ENCODE results near the gene DCUN1D2.

DCUN1D2 gene

GRCh38 chr13:113486698-113487097 lies 3.8 kb downstream of the DCUN1D2 start:
- no peak overlapping the region for H3K27ac ChIP-seq
- peaks cover 46% of the 10 kb centered on the region; the same call in 1 of the 2 replicates for H3K79me2 ChIP-seq (ENCODE audit: insufficient read depth, low read depth)
- H4K20me1 ChIP-seq (ENCODE audit: insufficient read depth) = no peaks in the 10 kb centered on the region
- H2AFZ ChIP-seq (ENCODE audit: low read depth) = no peak overlapping the region
- no peaks in the 10 kb centered on the region for H3K36me3 ChIP-seq (ENCODE audit: insufficient read depth)
- H3K4me2 ChIP-seq = no peak overlapping the region
- no peak overlapping the region for H3K4me3 ChIP-seq (IDR thresholded peaks at IDR 0.05; ENCODE audit: insufficient read depth, low read depth, low read length)
- TF ChIP-seq CTCF (conservative IDR thresholded peaks at IDR 0.05; ENCODE audit: low read depth, low read length) = no peak
- H3K9ac ChIP-seq = no peak overlapping the region
- H3K27me3 ChIP-seq (ENCODE audit: insufficient read depth, low read depth) = no peaks in the 10 kb centered on the region
- H3K4me1 ChIP-seq (ENCODE audit: low read depth, poor library complexity, severe bottlenecking) = peaks cover 20% of the 10 kb centered on the region

GRCh38 chr13:113485545-113485944 lies 5.0 kb downstream of the DCUN1D2 start:
- Histone ChIP-seq H3K79me2 (ENCODE audit: insufficient read depth, low read depth) (peaks cover 46% of the 10 kb centered on the region; the same call in 1 of the 2 replicates), H4K20me1 (ENCODE audit: insufficient read depth) (no peaks in the 10 kb centered on the region), H2AFZ (ENCODE audit: low read depth) (no peak overlapping the region), H3K9ac (no peak overlapping the region), H3K4me2 (no peak overlapping the region), H3K27me3 (ENCODE audit: insufficient read depth, low read depth) (no peaks in the 10 kb centered on the region), H3K4me3 (IDR thresholded peaks at IDR 0.05; ENCODE audit: insufficient read depth, low read depth, low read length) (no peak overlapping the region), H3K4me1 (ENCODE audit: low read depth, poor library complexity, severe bottlenecking) (peaks cover 20% of the 10 kb centered on the region), H3K36me3 (ENCODE audit: insufficient read depth) (no peaks in the 10 kb centered on the region), H3K27ac (no peak overlapping the region)
- no peak for TF ChIP-seq CTCF (conservative IDR thresholded peaks at IDR 0.05; ENCODE audit: low read depth, low read length)

- peaks cover 17% of the 10 kb centered on the region for H3K4me1 ChIP-seq (ENCODE audit: low read depth, poor library complexity, severe bottlenecking)
- no peak overlapping the region for H3K4me2 ChIP-seq
- H3K4me3 ChIP-seq (IDR thresholded peaks at IDR 0.05; ENCODE audit: insufficient read depth, low read depth, low read length) = no peak overlapping the region
- peaks cover 34% of the 10 kb centered on the region; the same call in 1 of the 2 replicates for H3K79me2 ChIP-seq (ENCODE audit: insufficient read depth, low read depth)
- no peaks in the 10 kb centered on the region for H4K20me1 ChIP-seq (ENCODE audit: insufficient read depth)
- no peak overlapping the region for H2AFZ ChIP-seq (ENCODE audit: low read depth)
- no peaks in the 10 kb centered on the region for H3K27me3 ChIP-seq (ENCODE audit: insufficient read depth, low read depth)
- no peak overlapping the region for H3K9ac ChIP-seq
- H3K27ac ChIP-seq = no peak overlapping the region
- no peaks in the 10 kb centered on the region for H3K36me3 ChIP-seq (ENCODE audit: insufficient read depth)
- no peak for TF ChIP-seq CTCF (conservative IDR thresholded peaks at IDR 0.05; ENCODE audit: low read depth, low read length)
Observed at GRCh38 chr13:113483504-113484293, 6.8 kb downstream of the DCUN1D2 start.

- Histone ChIP-seq H3K27me3 (ENCODE audit: insufficient read depth, low read depth) (no peaks in the 10 kb centered on the region), H3K4me1 (ENCODE audit: low read depth, poor library complexity, severe bottlenecking) (peaks cover 11% of the 10 kb centered on the region), H3K4me2 (no peak overlapping the region), H2AFZ (ENCODE audit: low read depth) (no peak overlapping the region), H3K36me3 (ENCODE audit: insufficient read depth) (no peaks in the 10 kb centered on the region), H3K79me2 (ENCODE audit: insufficient read depth, low read depth) (peaks cover 28% of the 10 kb centered on the region; the same call in 1 of the 2 replicates), H3K9ac (no peak overlapping the region), H4K20me1 (ENCODE audit: insufficient read depth) (no peaks in the 10 kb centered on the region), H3K27ac (no peak overlapping the region), H3K4me3 (IDR thresholded peaks at IDR 0.05; ENCODE audit: insufficient read depth, low read depth, low read length) (no peak overlapping the region)
- TF ChIP-seq CTCF (conservative IDR thresholded peaks at IDR 0.05; ENCODE audit: low read depth, low read length) = no peak
Observed at GRCh38 chr13:113483081-113483480, 7.4 kb downstream of the DCUN1D2 start.
